AG09309 (cell line): Measurements from ENCODE around the gene PRPF8.

Source experiments
- DNase-seq: peaks from one replicate; pipeline ENCODE4 v3.0.0-alpha.2; 2010; ENCODE audit warnings: low read depth
- H3K4me3 ChIP-seq: 2 replicates; pipeline ENCODE4 v1.5.1; 2011; ENCODE audit warnings: mild to moderate bottlenecking, low read depth, low read length, moderate library complexity; ENCODE audit not compliant: control insufficient read depth
- CTCF ChIP-seq: IDR thresholded peaks from 2 replicates; pipeline ENCODE4 v1.5.1; 2011; ENCODE audit warnings: mild to moderate bottlenecking, low read depth, low read length, inconsistent platforms; ENCODE audit not compliant: insufficient read depth, control insufficient read depth; ENCODE audit errors: missing control alignments

PRPF8 gene

DNA sequence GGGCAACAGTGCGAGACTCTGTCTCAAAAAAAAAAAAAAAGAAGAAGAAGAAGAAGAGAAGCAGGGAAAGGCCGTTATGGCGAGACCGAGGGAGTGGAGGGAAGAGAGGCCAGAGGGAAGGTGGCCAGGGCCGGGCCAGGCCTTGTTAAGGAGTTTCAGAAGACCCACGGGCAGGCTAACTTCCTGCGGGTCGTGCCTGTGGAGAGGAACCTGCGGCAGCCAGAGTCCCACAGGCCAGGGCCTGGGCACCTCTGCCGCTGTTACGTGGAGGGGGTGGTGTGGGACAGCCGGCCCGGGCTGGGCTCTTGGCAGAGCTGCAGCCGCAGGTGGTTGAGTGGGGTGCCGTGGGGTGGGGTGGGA is 45.3 kb upstream of the PRPF8 start:
- no peak for TF ChIP-seq CTCF
- no peak overlapping the region for H3K4me3 ChIP-seq
- DNase-seq: no peak

DNA sequence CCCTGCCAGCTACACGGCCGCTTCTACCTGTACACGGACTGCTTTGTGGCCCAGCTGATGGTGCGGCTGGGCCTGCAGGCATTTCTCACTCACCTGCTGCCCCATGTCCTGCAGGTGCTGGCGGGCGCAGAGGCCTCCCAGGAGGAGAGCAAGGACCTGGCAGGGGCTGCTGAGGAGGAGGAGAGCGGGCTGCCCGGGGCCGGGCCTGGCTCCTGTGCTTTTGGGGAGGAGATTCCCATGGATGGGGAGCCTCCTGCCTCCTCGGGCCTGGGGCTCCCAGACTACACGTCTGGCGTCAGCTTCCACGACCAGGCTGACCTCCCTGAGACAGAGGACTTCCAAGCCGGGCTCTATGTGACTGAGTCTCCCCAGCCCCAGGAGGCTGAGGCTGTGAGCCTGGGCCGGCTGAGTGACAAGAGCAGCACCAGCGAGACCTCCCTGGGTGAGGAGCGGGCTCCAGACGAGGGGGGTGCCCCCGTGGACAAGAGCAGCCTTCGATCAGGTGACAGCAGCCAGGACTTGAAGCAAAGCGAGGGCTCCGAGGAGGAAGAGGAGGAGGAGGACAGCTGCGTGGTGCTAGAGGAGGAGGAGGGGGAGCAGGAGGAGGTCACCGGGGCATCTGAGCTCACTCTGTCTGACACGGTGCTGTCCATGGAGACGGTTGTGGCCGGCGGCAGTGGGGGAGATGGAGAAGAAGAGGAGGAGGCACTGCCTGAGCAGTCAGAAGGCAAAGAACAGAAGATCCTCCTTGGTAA is 43.4 kb upstream of the PRPF8 start:
- H3K4me3 ChIP-seq: no peak overlapping the region
- TF ChIP-seq CTCF: no peak
- no peak for DNase-seq

- TF ChIP-seq CTCF: no peak
- no peak for DNase-seq
- no peak overlapping the region for H3K4me3 ChIP-seq
Observed at GRCh38 chr17:1727258-1727789, 42.7 kb upstream of the PRPF8 start.

GRCh38 chr17:1726626-1727257 is 42.1 kb upstream of the PRPF8 start:
- no peak overlapping the region for H3K4me3 ChIP-seq

DNA sequence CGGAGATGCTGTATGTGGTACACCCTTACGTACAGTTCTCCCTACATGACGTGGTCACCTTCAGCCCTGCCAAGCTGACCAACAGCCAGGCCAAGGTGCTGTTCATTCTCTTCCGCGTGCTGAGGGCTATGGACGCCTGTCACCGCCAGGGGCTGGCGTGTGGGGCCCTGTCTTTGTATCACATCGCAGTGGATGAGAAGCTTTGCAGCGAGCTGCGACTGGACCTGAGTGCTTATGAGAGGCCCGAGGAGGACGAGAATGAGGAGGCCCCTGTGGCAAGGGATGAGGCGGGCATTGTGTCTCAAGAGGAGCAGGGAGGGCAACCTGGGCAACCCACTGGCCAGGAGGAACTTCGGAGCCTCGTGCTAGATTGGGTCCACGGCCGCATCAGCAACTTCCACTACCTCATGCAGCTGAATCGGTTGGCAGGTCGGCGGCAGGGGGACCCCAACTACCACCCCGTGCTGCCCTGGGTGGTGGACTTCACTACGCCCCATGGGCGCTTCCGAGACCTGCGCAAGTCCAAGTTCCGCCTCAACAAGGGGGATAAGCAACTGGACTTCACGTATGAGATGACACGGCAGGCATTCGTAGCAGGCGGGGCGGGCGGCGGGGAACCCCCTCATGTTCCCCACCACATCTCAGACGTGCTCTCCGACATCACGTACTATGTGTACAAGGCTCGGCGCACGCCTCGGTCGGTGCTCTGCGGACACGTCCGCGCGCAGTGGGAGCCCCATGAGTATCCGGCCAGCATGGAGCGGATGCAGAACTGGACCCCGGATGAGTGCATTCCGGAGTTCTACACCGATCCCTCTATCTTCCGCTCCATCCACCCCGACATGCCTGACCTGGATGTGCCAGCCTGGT is 41.2 kb upstream of the PRPF8 start:
- H3K4me3 ChIP-seq: no peak overlapping the region

More at GRCh38 chr17:1726626-1727257, 42.1 kb upstream of the PRPF8 start:
- no peak for TF ChIP-seq CTCF
- DNase-seq: no peak

More for the DNA sequence above, 41.2 kb upstream of the PRPF8 start:
- no peak for TF ChIP-seq CTCF
- no peak for DNase-seq
